Fibroblast of lung (primary cell): ENCODE measurements around the gene OR56A4. TPM values are rescaled to one million over a fixed set of nuclear protein-coding genes. Genes with fewer than 3 reads are reported as not detected.

Experiments
- DNase-seq, 2 donors: peaks; one replicate each; pipeline versions ENCODE4 v3.0.0 to v3.0.0-alpha.2; 2010; ENCODE audit warnings: low read depth in 2 of 2
- H2AFZ ChIP-seq: 2 replicates; pipeline ENCODE4 v1.5.1; 2012; ENCODE audit warnings: low read length, control low read depth, inconsistent platforms
- H3K27ac ChIP-seq: 2 replicates; pipeline ENCODE4 v1.5.1; 2011; ENCODE audit warnings: low read length, control low read depth; ENCODE audit not compliant: insufficient read depth
- H3K27me3 ChIP-seq: 2 replicates; pipeline ENCODE4 v1.5.1; 2011; ENCODE audit warnings: mild to moderate bottlenecking, low read length; ENCODE audit not compliant: control insufficient read depth, insufficient read depth
- H3K36me3 ChIP-seq: 2 replicates; pipeline ENCODE4 v1.5.1; 2011; ENCODE audit warnings: low read length; ENCODE audit not compliant: control insufficient read depth, insufficient read depth
- H3K4me1 ChIP-seq: 2 replicates; pipeline ENCODE4 v1.5.1; 2011; ENCODE audit warnings: low read length; ENCODE audit not compliant: control insufficient read depth, insufficient read depth; ENCODE audit errors: extremely low read depth
- H3K4me2 ChIP-seq: 2 replicates; pipeline ENCODE4 v1.5.1; 2011; ENCODE audit warnings: low read length, control low read depth; ENCODE audit not compliant: insufficient read depth; ENCODE audit errors: extremely low read depth
- H3K4me3 ChIP-seq, 4 experiments: fragments of 200-600 bp in 1 of 4; sonication (generic) in 1 of 4; replicated peaks in 1 of 4; 2 replicates each; pipeline ENCODE4 v1.5.1; 2011 to 2016; ENCODE audit warnings: low read length in 4 of 4, low read depth in 3 of 4, mild to moderate bottlenecking in 3 of 4, control low read depth in 2 of 4, inconsistent platforms in 1 of 4, mixed read lengths in 1 of 4; ENCODE audit not compliant: insufficient read depth in 1 of 4; ENCODE audit errors: control extremely low read depth in 1 of 4
- H3K79me2 ChIP-seq: 2 replicates; pipeline ENCODE4 v1.5.1; 2012; ENCODE audit warnings: mild to moderate bottlenecking, low read length, inconsistent platforms; ENCODE audit not compliant: control insufficient read depth, insufficient read depth
- H3K9ac ChIP-seq: 2 replicates; pipeline ENCODE4 v1.5.1; 2011; ENCODE audit warnings: mild to moderate bottlenecking, low read length, control low read depth; ENCODE audit not compliant: insufficient read depth
- H3K9me3 ChIP-seq: 2 replicates; pipeline ENCODE4 v1.5.1; 2012; ENCODE audit warnings: low read depth, low read length; ENCODE audit not compliant: control insufficient read depth, insufficient read depth
- H4K20me1 ChIP-seq: 2 replicates; pipeline ENCODE4 v1.5.1; 2011; ENCODE audit warnings: low read length; ENCODE audit not compliant: control insufficient read depth, insufficient read depth; ENCODE audit errors: extremely low read depth
- EZH2 ChIP-seq: IDR thresholded peaks from 2 replicates; pipeline ENCODE4 v1.5.1; 2012; ENCODE audit warnings: low read length, control low read depth, mild to moderate bottlenecking; ENCODE audit errors: missing control alignments
- polyA minus RNA-seq: library from RNA; depleted of rRNA, polyadenylated mRNA; stranded (reverse); fragments of >200 nt; gene quantifications from 2 replicates; pipeline ENCODE4 v1.2.3, GENCODE V29; 2011; ENCODE audit warnings: low replicate concordance
- polyA plus RNA-seq, 2 donors: library from polyadenylated mRNA; depleted of rRNA in 1 of 2; stranded (reverse) in 1 of 2; unstranded in 1 of 2; fragments of >200 nt; gene quantifications; 2 replicates each; pipeline ENCODE4 v1.2.1, GENCODE V29; 2011 to 2012; ENCODE audit warnings: missing spikeins in 1 of 2
- total RNA-seq: library from RNA; depleted of rRNA; stranded (reverse); fragments of >200 nt; gene quantifications from 2 replicates; pipeline ENCODE4 v1.2.1, GENCODE V29; 2014
- TF ChIP-seq, protein P1 (sequence below), 2 donors: IDR thresholded peaks in 1 of 2; conservative IDR thresholded peaks in 1 of 2; 1 replicate in 1 of 2; 2 replicates in 1 of 2; pipeline ENCODE4 v1.5.1; 2011 to 2012; ENCODE audit warnings: low read length in 2 of 2, control low read depth in 1 of 2, inconsistent platforms in 1 of 2, low read depth in 1 of 2, mild to moderate bottlenecking in 1 of 2

The OR56A4 gene, protein sequence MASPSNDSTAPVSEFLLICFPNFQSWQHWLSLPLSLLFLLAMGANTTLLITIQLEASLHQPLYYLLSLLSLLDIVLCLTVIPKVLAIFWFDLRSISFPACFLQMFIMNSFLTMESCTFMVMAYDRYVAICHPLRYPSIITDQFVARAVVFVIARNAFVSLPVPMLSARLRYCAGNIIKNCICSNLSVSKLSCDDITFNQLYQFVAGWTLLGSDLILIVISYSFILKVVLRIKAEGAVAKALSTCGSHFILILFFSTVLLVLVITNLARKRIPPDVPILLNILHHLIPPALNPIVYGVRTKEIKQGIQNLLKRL
- total RNA-seq: not detected in 2 replicates
- not detected in 2 replicates for polyA plus RNA-seq
- not detected in 2 replicates for polyA plus RNA-seq (2012)
- not detected in 2 replicates for polyA minus RNA-seq

DNA sequence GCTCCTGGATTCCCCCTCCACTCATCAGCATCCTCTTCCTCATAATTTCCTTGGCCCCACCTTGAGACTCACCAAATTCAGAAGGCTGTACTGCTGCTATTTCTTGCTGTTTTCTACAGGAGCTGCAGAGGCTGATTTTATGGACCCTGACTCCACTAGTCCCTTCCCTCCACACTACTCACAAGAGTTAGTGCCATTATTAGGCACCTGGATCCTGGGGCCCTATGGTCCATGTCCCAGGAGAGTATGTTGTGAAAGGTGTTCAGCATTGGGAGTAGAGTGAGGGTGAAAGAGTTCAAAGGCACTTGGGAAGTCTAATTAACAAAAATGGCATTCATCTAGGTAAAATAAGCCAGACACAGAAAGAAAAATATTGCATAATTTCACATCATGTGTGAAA is at the start of gene OR56A4:
Gene OR56A4, minus strand, starts transcription at position 101 of the 400 bp plus-strand sequence. CDS start 3,954 bp downstream, outside the sequence.
- H3K9ac ChIP-seq: no peak within 1 kb of the TSS
- H2AFZ ChIP-seq: no peak within 1 kb of the TSS
- no peaks in the 10 kb centered on the region for H3K4me1 ChIP-seq
- H3K27me3 ChIP-seq: no peaks in the 10 kb centered on the region
- no peak for DNase-seq
- no peak within 1 kb of the TSS for H3K4me3 ChIP-seq
- no peaks in the 10 kb centered on the region for H3K79me2 ChIP-seq
- H3K36me3 ChIP-seq: no peaks in the 10 kb centered on the region
- no peak within 1 kb of the TSS for H3K27ac ChIP-seq
- H3K9me3 ChIP-seq: no peaks in the 10 kb centered on the region
- H4K20me1 ChIP-seq: no peaks in the 10 kb centered on the region
- H3K4me2 ChIP-seq: no peak within 1 kb of the TSS
- no peak for TF ChIP-seq EZH2

DNA sequence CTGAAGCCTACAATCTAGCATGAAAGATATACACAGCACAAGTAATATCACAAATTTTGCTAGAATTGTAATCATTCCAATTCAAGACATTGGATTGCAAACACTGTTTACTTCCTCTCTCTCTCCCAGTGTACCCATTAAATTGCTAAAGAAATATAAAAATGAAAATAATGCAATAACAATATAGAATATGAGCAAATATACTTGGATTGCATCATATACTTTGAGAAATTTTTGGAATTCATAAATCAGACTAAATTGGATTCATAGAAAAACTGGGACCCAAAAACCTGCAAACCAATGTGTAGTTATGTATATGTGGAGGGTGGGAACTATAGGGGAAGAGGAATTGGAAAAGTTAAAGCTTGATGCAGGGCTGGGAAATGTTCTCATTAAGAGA is 48.8 kb upstream of the OR56A4 start:
- H2AFZ ChIP-seq: no peak overlapping the region
- H3K27ac ChIP-seq: no peak overlapping the region
- no peak for TF ChIP-seq EZH2
- TF ChIP-seq, protein P1, sequence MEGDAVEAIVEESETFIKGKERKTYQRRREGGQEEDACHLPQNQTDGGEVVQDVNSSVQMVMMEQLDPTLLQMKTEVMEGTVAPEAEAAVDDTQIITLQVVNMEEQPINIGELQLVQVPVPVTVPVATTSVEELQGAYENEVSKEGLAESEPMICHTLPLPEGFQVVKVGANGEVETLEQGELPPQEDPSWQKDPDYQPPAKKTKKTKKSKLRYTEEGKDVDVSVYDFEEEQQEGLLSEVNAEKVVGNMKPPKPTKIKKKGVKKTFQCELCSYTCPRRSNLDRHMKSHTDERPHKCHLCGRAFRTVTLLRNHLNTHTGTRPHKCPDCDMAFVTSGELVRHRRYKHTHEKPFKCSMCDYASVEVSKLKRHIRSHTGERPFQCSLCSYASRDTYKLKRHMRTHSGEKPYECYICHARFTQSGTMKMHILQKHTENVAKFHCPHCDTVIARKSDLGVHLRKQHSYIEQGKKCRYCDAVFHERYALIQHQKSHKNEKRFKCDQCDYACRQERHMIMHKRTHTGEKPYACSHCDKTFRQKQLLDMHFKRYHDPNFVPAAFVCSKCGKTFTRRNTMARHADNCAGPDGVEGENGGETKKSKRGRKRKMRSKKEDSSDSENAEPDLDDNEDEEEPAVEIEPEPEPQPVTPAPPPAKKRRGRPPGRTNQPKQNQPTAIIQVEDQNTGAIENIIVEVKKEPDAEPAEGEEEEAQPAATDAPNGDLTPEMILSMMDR (conservative IDR thresholded peaks at IDR 0.05 in 1 of 2, IDR thresholded peaks at IDR 0.05 in 1 of 2; ENCODE audit: low read depth in 1 of 2, low read length in 2 of 2): no peak
- no peak overlapping the region for H3K4me3 ChIP-seq
- no peaks in the 10 kb centered on the region for H3K9me3 ChIP-seq
- H3K27me3 ChIP-seq: no peaks in the 10 kb centered on the region
- no peaks in the 10 kb centered on the region for H3K36me3 ChIP-seq
- no peaks in the 10 kb centered on the region for H3K79me2 ChIP-seq
- no peak for DNase-seq
- H3K9ac ChIP-seq: no peak overlapping the region
- H3K4me2 ChIP-seq: no peak overlapping the region
- no peaks in the 10 kb centered on the region for H4K20me1 ChIP-seq
- H3K4me1 ChIP-seq: no peaks in the 10 kb centered on the region

DNA sequence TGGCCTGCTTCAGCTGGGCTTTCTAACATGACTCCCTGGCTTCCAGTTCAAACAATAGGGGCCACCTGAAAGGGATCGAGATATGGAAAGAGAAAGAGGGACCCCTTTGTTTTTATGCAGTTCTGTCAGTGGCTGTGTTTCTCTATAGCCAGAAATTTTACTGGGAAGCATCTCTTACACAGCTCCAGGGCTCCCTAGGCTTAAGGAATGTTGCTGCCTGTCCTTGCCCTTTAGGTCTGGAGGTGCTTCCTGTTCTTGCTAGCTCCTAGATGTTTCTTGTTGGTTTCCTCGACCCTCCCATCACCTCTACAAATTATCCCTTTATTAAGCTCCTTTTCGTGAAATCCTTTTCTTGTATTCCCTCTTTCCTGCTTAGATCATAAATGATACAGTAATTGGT is 45.6 kb upstream of the OR56A4 start:
- Histone ChIP-seq H4K20me1 (no peaks in the 10 kb centered on the region), H3K27ac (no peak overlapping the region), H3K9ac (no peak overlapping the region), H3K9me3 (no peaks in the 10 kb centered on the region), H3K79me2 (no peaks in the 10 kb centered on the region), H3K4me3 (no peak overlapping the region), H3K4me1 (no peaks in the 10 kb centered on the region), H3K27me3 (no peaks in the 10 kb centered on the region), H2AFZ (no peak overlapping the region), H3K36me3 (no peaks in the 10 kb centered on the region), H3K4me2 (no peak overlapping the region)
- no peak for TF ChIP-seq EZH2
- TF ChIP-seq, protein P1 (conservative IDR thresholded peaks at IDR 0.05 in 1 of 2, IDR thresholded peaks at IDR 0.05 in 1 of 2; ENCODE audit: low read depth in 1 of 2, low read length in 2 of 2): no peak
- no peak for DNase-seq
